Measurements from ENCODE around the gene SPTBN2.

The SPTBN2 gene

GRCh38 chr11:66676931-66677598, 52.0 kb downstream of the SPTBN2 start:
- peak overlapping the region; percentile 91 for H3K27ac Mint-ChIP-seq

GRCh38 chr11:66676282-66676919, 52.6 kb downstream of the SPTBN2 start:
- Mint-ChIP-seq H3K9me3 (no peaks in the 10 kb centered on the region), H3K4me1 (ENCODE audit: low read depth) (peaks cover 34% of the 10 kb centered on the region), H3K36me3 (ENCODE audit: low read depth) (peaks cover 26% of the 10 kb centered on the region), H3K27me3 (no peaks in the 10 kb centered on the region), H3K27ac (peak overlapping the region; percentile 91), H3K4me3 (peak overlapping the region; percentile 86)
- intact Hi-C loops (cut with micrococcal nuclease) = loop anchor here (5.0 kb wide), 1 partner anchor 39 kb away; the partner anchor contains the start of gene RBM4

More at GRCh38 chr11:66676931-66677598, 52.0 kb downstream of the SPTBN2 start:
- peak overlapping the region; percentile 86 for H3K4me3 Mint-ChIP-seq
- no peaks in the 10 kb centered on the region for H3K9me3 Mint-ChIP-seq
- no peaks in the 10 kb centered on the region for H3K27me3 Mint-ChIP-seq
- H3K4me1 Mint-ChIP-seq (ENCODE audit: low read depth) = peaks cover 34% of the 10 kb centered on the region
- intact Hi-C loops (cut with micrococcal nuclease) = loop anchor here (5.0 kb wide), 1 partner anchor 40 kb away; the partner anchor contains the start of gene RBM4
- peaks cover 26% of the 10 kb centered on the region for H3K36me3 Mint-ChIP-seq (ENCODE audit: low read depth)

GRCh38 chr11:66674964-66675602, 53.9 kb downstream of the SPTBN2 start:
- no peaks in the 10 kb centered on the region for H3K9me3 Mint-ChIP-seq
- intact Hi-C loops (cut with micrococcal nuclease) = loop anchor here (5.0 kb wide), 1 partner anchor 38 kb away; the partner anchor contains the start of gene RBM4
- H3K27me3 Mint-ChIP-seq = no peaks in the 10 kb centered on the region
- H3K27ac Mint-ChIP-seq = no peak overlapping the region
- no peak overlapping the region for H3K4me3 Mint-ChIP-seq
- peaks cover 35% of the 10 kb centered on the region for H3K36me3 Mint-ChIP-seq (ENCODE audit: low read depth)
- peaks cover 34% of the 10 kb centered on the region for H3K4me1 Mint-ChIP-seq (ENCODE audit: low read depth)

GRCh38 chr11:66670816-66671215, 58.2 kb downstream of the SPTBN2 start:
- Mint-ChIP-seq H3K27ac (no peak overlapping the region), H3K36me3 (ENCODE audit: low read depth) (peaks cover 56% of the 10 kb centered on the region), H3K27me3 (no peaks in the 10 kb centered on the region), H3K9me3 (no peaks in the 10 kb centered on the region), H3K4me3 (no peak overlapping the region), H3K4me1 (ENCODE audit: low read depth) (peaks cover 11% of the 10 kb centered on the region)
- intact Hi-C loops (cut with micrococcal nuclease) = no loop called here

GRCh38 chr11:66665369-66665768, 63.6 kb downstream of the SPTBN2 start:
- Mint-ChIP-seq H3K4me1 (ENCODE audit: low read depth) (peaks cover 6% of the 10 kb centered on the region), H3K27ac (no peak overlapping the region), H3K9me3 (no peaks in the 10 kb centered on the region), H3K36me3 (ENCODE audit: low read depth) (peaks cover 86% of the 10 kb centered on the region), H3K27me3 (no peaks in the 10 kb centered on the region), H3K4me3 (no peak overlapping the region)
- intact Hi-C loops (cut with micrococcal nuclease) = no loop called here

- Mint-ChIP-seq H3K4me1 (ENCODE audit: low read depth) (peaks cover 17% of the 10 kb centered on the region), H3K36me3 (ENCODE audit: low read depth) (peaks cover 85% of the 10 kb centered on the region), H3K4me3 (no peak overlapping the region), H3K27ac (peak overlapping the region; percentile 55), H3K27me3 (no peaks in the 10 kb centered on the region), H3K9me3 (no peaks in the 10 kb centered on the region)
- intact Hi-C loops (cut with micrococcal nuclease) = no loop called here
These were observed 65.2 kb downstream of the SPTBN2 start for GRCh38 chr11:66663741-66664296.

GRCh38 chr11:66659763-66660162, 69.3 kb downstream of the SPTBN2 start:
- Mint-ChIP-seq H3K36me3 (ENCODE audit: low read depth) (peaks cover 87% of the 10 kb centered on the region), H3K27ac (peak overlapping the region; percentile 25), H3K9me3 (no peaks in the 10 kb centered on the region), H3K4me3 (no peak overlapping the region), H3K4me1 (ENCODE audit: low read depth) (peaks cover 23% of the 10 kb centered on the region), H3K27me3 (no peaks in the 10 kb centered on the region)
- intact Hi-C loops (cut with micrococcal nuclease) = no loop called here

GRCh38 chr11:66653123-66653522, 75.9 kb downstream of the SPTBN2 start:
- no peak overlapping the region for H3K27ac Mint-ChIP-seq
- peaks cover 6% of the 10 kb centered on the region for H3K4me1 Mint-ChIP-seq (ENCODE audit: low read depth)
- H3K27me3 Mint-ChIP-seq = no peaks in the 10 kb centered on the region
- H3K4me3 Mint-ChIP-seq = no peak overlapping the region
- intact Hi-C loops (cut with micrococcal nuclease) = no loop called here
- no peaks in the 10 kb centered on the region for H3K9me3 Mint-ChIP-seq
- peaks cover 93% of the 10 kb centered on the region for H3K36me3 Mint-ChIP-seq (ENCODE audit: low read depth)

- Mint-ChIP-seq H3K9me3 (no peaks in the 10 kb centered on the region), H3K36me3 (ENCODE audit: low read depth) (peaks cover 93% of the 10 kb centered on the region), H3K4me1 (ENCODE audit: low read depth) (peaks cover 7% of the 10 kb centered on the region), H3K27ac (no peak overlapping the region), H3K4me3 (no peak overlapping the region), H3K27me3 (no peaks in the 10 kb centered on the region)
- intact Hi-C loops (cut with micrococcal nuclease) = no loop called here
These were observed 76.4 kb downstream of the SPTBN2 start for GRCh38 chr11:66652651-66653050.

- intact Hi-C loops (cut with micrococcal nuclease) = no loop called here
- Mint-ChIP-seq H3K27ac (no peak overlapping the region), H3K36me3 (ENCODE audit: low read depth) (peaks cover 94% of the 10 kb centered on the region), H3K27me3 (no peaks in the 10 kb centered on the region), H3K4me1 (ENCODE audit: low read depth) (peaks cover 23% of the 10 kb centered on the region), H3K9me3 (no peaks in the 10 kb centered on the region), H3K4me3 (no peak overlapping the region)
These were observed 78.0 kb downstream of the SPTBN2 start for GRCh38 chr11:66651016-66651415.

- Mint-ChIP-seq H3K36me3 (ENCODE audit: low read depth) (peaks cover 94% of the 10 kb centered on the region), H3K4me3 (no peak overlapping the region), H3K9me3 (no peaks in the 10 kb centered on the region), H3K27me3 (no peaks in the 10 kb centered on the region), H3K27ac (no peak overlapping the region), H3K4me1 (ENCODE audit: low read depth) (peaks cover 28% of the 10 kb centered on the region)
- intact Hi-C loops (cut with micrococcal nuclease) = no loop called here
These were observed 79.1 kb downstream of the SPTBN2 start for GRCh38 chr11:66649903-66650302.

GRCh38 chr11:66646828-66647227, 82.2 kb downstream of the SPTBN2 start:
- Mint-ChIP-seq H3K36me3 (ENCODE audit: low read depth) (peaks cover 99% of the 10 kb centered on the region), H3K27ac (peak overlapping the region; percentile 67), H3K27me3 (no peaks in the 10 kb centered on the region), H3K4me1 (ENCODE audit: low read depth) (peaks cover 55% of the 10 kb centered on the region), H3K9me3 (no peaks in the 10 kb centered on the region), H3K4me3 (no peak overlapping the region)
- intact Hi-C loops (cut with micrococcal nuclease) = no loop called here

- Mint-ChIP-seq H3K4me3 (no peak overlapping the region), H3K36me3 (ENCODE audit: low read depth) (peaks cover 100% of the 10 kb centered on the region), H3K27me3 (no peaks in the 10 kb centered on the region), H3K4me1 (ENCODE audit: low read depth) (peaks cover 82% of the 10 kb centered on the region), H3K9me3 (no peaks in the 10 kb centered on the region), H3K27ac (peak overlapping the region; percentile 12)
- intact Hi-C loops (cut with micrococcal nuclease) = no loop called here
These were observed 85.1 kb downstream of the SPTBN2 start for GRCh38 chr11:66643745-66644437.

Measured in dendritic cell treated with granulocyte-macrophage colony-stimulating factor and Interleukin-4, amounts not matched to agents 40 ng/mL and 50 ng/mL, for 4 days (primary cell).